H1 (cell line): Measurements from ENCODE around the gene SLC43A3. TPM values are rescaled to one million over a fixed set of nuclear protein-coding genes. Genes with fewer than 3 reads are reported as not detected.

ENCODE experiments used
- CTCF ChIA-PET: fragments of 300-600 bp; sonication (Branson Sonifier 250); formaldehyde crosslinking; loops from one replicate; lab custom pipeline; 2021; ENCODE audit not compliant: partially characterized antibody; lab: Charles Lee
- POLR2A ChIA-PET: fragments of 300-600 bp; sonication (Branson Sonifier 250); formaldehyde crosslinking; loops from one replicate; lab custom pipeline; 2021; ENCODE audit warnings: inconsistent platforms; ENCODE audit not compliant: partially characterized antibody; lab: Charles Lee
- DNase-seq, 2 experiments: peaks; one replicate each; pipeline versions ENCODE4 v3.0.0 to v3.0.0-alpha.2; 2010 to 2022; ENCODE audit warnings: low spot score in 2 of 2, low read depth in 1 of 2, mixed read lengths in 1 of 2
- FAIRE-seq: peaks from 2 replicates; lab custom pipeline; 2011; peaks lifted over from hg19 to GRCh38; lab: Jason Lieb, UNC
- H2AFZ ChIP-seq: 2 replicates; pipeline ENCODE4 v1.8.1; 2012; ENCODE audit warnings: low read length, inconsistent platforms
- H2AK5ac ChIP-seq: 2 replicates; pipeline ENCODE4 v1.6.1; 2013; ENCODE audit warnings: low read depth, low read length
- H2BK120ac ChIP-seq: replicated peaks from 2 replicates; pipeline ENCODE3; 2013; ENCODE audit warnings: low read depth, low read length, inconsistent platforms
- H2BK12ac ChIP-seq: 2 replicates; pipeline ENCODE4 v1.6.1; 2013; ENCODE audit warnings: low read depth, low read length
- H2BK15ac ChIP-seq: 2 replicates; pipeline ENCODE4 v1.6.1; 2013; ENCODE audit warnings: low read length
- H2BK20ac ChIP-seq: 2 replicates; pipeline ENCODE4 v1.6.1; 2013; ENCODE audit warnings: low read length
- H2BK5ac ChIP-seq: 2 replicates; pipeline ENCODE4 v1.6.1; 2013; ENCODE audit warnings: low read depth, low read length
- H3K14ac ChIP-seq: 2 replicates; pipeline ENCODE4 v1.6.1; 2013; ENCODE audit warnings: inconsistent platforms; ENCODE audit not compliant: insufficient read length
- H3K18ac ChIP-seq: 2 replicates; pipeline ENCODE4 v1.6.1; 2013; ENCODE audit warnings: low read length; ENCODE audit errors: extremely low read depth
- H3K23ac ChIP-seq: 2 replicates; pipeline ENCODE4 v1.6.1; 2013; ENCODE audit warnings: inconsistent platforms; ENCODE audit not compliant: insufficient read length
- H3K23me2 ChIP-seq: 2 replicates; pipeline ENCODE4 v1.6.1; 2013; ENCODE audit warnings: low read depth, low read length
- H3K27ac ChIP-seq: 2 replicates; pipeline ENCODE4 v1.6.1; 2011; ENCODE audit warnings: low read depth, low read length, inconsistent platforms
- H3K27me3 ChIP-seq, 4 experiments: replicated peaks in 1 of 4; 1 replicate in 1 of 4; 2 replicates in 3 of 4; pipeline versions ENCODE4 v1.6.1 to v1.8.1; 2011 to 2013; ENCODE audit warnings: low read length in 3 of 4, mild to moderate bottlenecking in 3 of 4, inconsistent platforms in 2 of 4, mixed read lengths in 2 of 4, moderate library complexity in 1 of 4; ENCODE audit not compliant: control insufficient read depth in 3 of 4, insufficient read depth in 3 of 4; ENCODE audit errors: extremely low read depth in 1 of 4
- H3K36me3 ChIP-seq, 4 experiments: 2 replicates each; pipeline versions ENCODE4 v1.6.1 to v1.8.1; 2011 to 2013; ENCODE audit warnings: mild to moderate bottlenecking in 4 of 4, low read length in 3 of 4, moderate library complexity in 2 of 4, control low read depth in 1 of 4, inconsistent platforms in 1 of 4; ENCODE audit not compliant: insufficient read depth in 4 of 4, control insufficient read depth in 2 of 4
- H3K4ac ChIP-seq: replicated peaks from 2 replicates; pipeline ENCODE3; 2013; ENCODE audit warnings: low read length, low read depth, mixed read lengths, inconsistent platforms; ENCODE audit not compliant: insufficient read length
- H3K4me1 ChIP-seq, 4 experiments: replicated peaks in 1 of 4; 1 replicate in 1 of 4; 2 replicates in 3 of 4; pipeline versions ENCODE4 v1.6.1 to v1.8.1; 2011 to 2013; ENCODE audit warnings: low read length in 3 of 4, inconsistent platforms in 2 of 4, mixed read lengths in 1 of 4; ENCODE audit not compliant: insufficient read depth in 4 of 4, control insufficient read depth in 3 of 4
- H3K4me2 ChIP-seq, 2 experiments: 2 replicates each; pipeline versions ENCODE4 v1.6.1 to v1.8.1; 2011 to 2013; ENCODE audit warnings: low read depth in 2 of 2, low read length in 2 of 2, control low read depth in 1 of 2, inconsistent platforms in 1 of 2, mild to moderate bottlenecking in 1 of 2; ENCODE audit not compliant: insufficient read depth in 1 of 2
- H3K4me3 ChIP-seq, 4 experiments: fragments of 200-600, 300-600 bp in 1 of 4; sonication (generic), shearing (Covaris generic), sonication (Bioruptor Twin) in 1 of 4; 2 replicates each; pipeline versions ENCODE4 v1.5.1 to v1.8.1; 2011 to 2016; ENCODE audit warnings: low read length in 4 of 4, low read depth in 3 of 4, control low read depth in 2 of 4, inconsistent platforms in 2 of 4, mild to moderate bottlenecking in 2 of 4, mixed read lengths in 1 of 4, moderate library complexity in 1 of 4; ENCODE audit not compliant: insufficient read depth in 2 of 4; ENCODE audit errors: extremely low read depth in 1 of 4
- H3K56ac ChIP-seq: replicated peaks from 2 replicates; pipeline ENCODE3; 2013; ENCODE audit warnings: low read depth, mild to moderate bottlenecking, mixed read lengths, low read length, inconsistent platforms; ENCODE audit not compliant: insufficient read length
- H3K79me1 ChIP-seq: 2 replicates; pipeline ENCODE4 v1.6.1; 2013; ENCODE audit warnings: low read depth, low read length, control low read depth
- H3K79me2 ChIP-seq, 2 experiments: 2 replicates each; pipeline versions ENCODE4 v1.6.1 to v1.8.1; 2012 to 2013; ENCODE audit warnings: low read length in 2 of 2, mild to moderate bottlenecking in 2 of 2, inconsistent platforms in 1 of 2; ENCODE audit not compliant: insufficient read depth in 2 of 2, control insufficient read depth in 1 of 2
- H3K9ac ChIP-seq, 4 experiments: replicated peaks in 1 of 4; 1 replicate in 1 of 4; 2 replicates in 3 of 4; pipeline versions ENCODE4 v1.6.1 to v1.8.1; 2011 to 2013; ENCODE audit warnings: low read depth in 3 of 4, low read length in 3 of 4, control low read depth in 2 of 4, mild to moderate bottlenecking in 2 of 4, moderate library complexity in 2 of 4, inconsistent platforms in 1 of 4; ENCODE audit errors: extremely low read depth in 1 of 4
- H3K9me3 ChIP-seq, 2 experiments: 2 replicates each; pipeline versions ENCODE4 v1.6.1 to v1.8.1; 2012 to 2013; ENCODE audit warnings: mild to moderate bottlenecking in 2 of 2, moderate library complexity in 2 of 2, control low read depth in 1 of 2, inconsistent platforms in 1 of 2, low read depth in 1 of 2, low read length in 1 of 2, mixed read lengths in 1 of 2; ENCODE audit not compliant: insufficient read depth in 2 of 2
- H4K20me1 ChIP-seq, 2 experiments: replicated peaks in 1 of 2; 2 replicates each; pipeline versions ENCODE3 to v1.8.1; 2011 to 2013; ENCODE audit warnings: inconsistent platforms in 2 of 2, low read length in 2 of 2, mild to moderate bottlenecking in 1 of 2; ENCODE audit not compliant: insufficient read depth in 2 of 2, control insufficient read depth in 1 of 2
- H4K5ac ChIP-seq: 2 replicates; pipeline ENCODE4 v1.6.1; 2013; ENCODE audit warnings: low read length, low read depth, mixed read lengths, inconsistent platforms; ENCODE audit not compliant: insufficient read length
- H4K8ac ChIP-seq: 2 replicates; pipeline ENCODE4 v1.8.0; 2013; ENCODE audit warnings: mild to moderate bottlenecking, moderate library complexity, low read length, inconsistent platforms; ENCODE audit not compliant: insufficient read depth; ENCODE audit errors: extremely low read depth
- H4K91ac ChIP-seq: replicated peaks from 2 replicates; pipeline ENCODE3; 2013; ENCODE audit warnings: low read length, mixed read lengths, inconsistent platforms; ENCODE audit not compliant: insufficient read length
- CBX5 ChIP-seq: fragments of 300-800, 300-1000 bp; sonication (generic); IDR thresholded peaks from 2 replicates; pipeline ENCODE4 v1.7.1; 2016; ENCODE audit warnings: antibody characterized with exemption, low read length, low read depth
- EGR1 ChIP-seq: IDR thresholded peaks from 2 replicates; pipeline ENCODE4 v1.6.1; 2011; ENCODE audit warnings: low read depth, low read length, borderline replicate concordance
- POLR2AphosphoS5 ChIP-seq: IDR thresholded peaks from 2 replicates; pipeline ENCODE4 v1.6.1; 2011; ENCODE audit warnings: low read depth, low read length
- WGBS, 2 experiments: shearing (Covaris generic) in 1 of 2; methylation state at CpG; one replicate each; pipeline versions ENCODE4 v1.1.6 to v1.1.7; 2013 to 2015; ENCODE audit warnings: low lambda C conversion rate in 2 of 2, mixed read lengths in 2 of 2, inconsistent platforms in 1 of 2, low coverage in 1 of 2, missing lambda C conversion rate in 1 of 2; ENCODE audit not compliant: insufficient replicate concordance in 2 of 2, insufficient coverage in 1 of 2, insufficient read length in 1 of 2; ENCODE audit errors: extremely low coverage in 1 of 2, missing lambda C conversion rate in 1 of 2; 5-methylcytosine and 5-hydroxymethylcytosine counted together
- polyA plus RNA-seq, 7 experiments: library from polyadenylated mRNA; depleted of rRNA in 3 of 7; stranded (reverse) in 5 of 7; unstranded in 2 of 7; fragments of >200 nt in 5 of 7; fragments of 200-250 nt in 2 of 7; gene quantifications; 1 replicate in 5 of 7; 2 replicates in 1 of 7; 4 replicates in 1 of 7; pipeline versions ENCODE4 v1.2.1 to v1.2.3, GENCODE V29; 2011 to 2013; ENCODE audit warnings: missing spikeins in 2 of 7, mixed read lengths in 2 of 7
- total RNA-seq: library from RNA; stranded (reverse); fragmentation: NEBNext Ultra II Directional; extraction: Animal tissue kit (Norgen Biotek cat#: 25700); gene quantifications from 2 replicates; pipeline ENCODE4 v1.2.1, GENCODE V29; 2021
- TF ChIP-seq, protein P1 (sequence below): IDR thresholded peaks from 2 replicates; pipeline ENCODE4 v1.6.1; 2012; ENCODE audit warnings: inconsistent platforms

Gene SLC43A3
- total and polyA plus RNA-seq, 2 of the 8 experiments (the other 6 are each of a cell fraction or from before 2014, with no cell fraction given) = 31.8 to 67.8 TPM

- ChIA-PET CTCF (interaction anchor here (0.5 to 4.9 kb wide), 9 partner anchors 9 to 1545 kb away, joined by 3 to 24 read pairs (median 4); no protein-coding TSS in a partner anchor), POLR2A (interaction anchor here (0.5 to 2.9 kb wide), 2 partner anchors 35 to 348 kb away, joined by 3 to 10 read pairs; partner anchors contain the start of gene TNKS1BP1)
- FAIRE-seq = no peak
Observed at GRCh38 chr11:57359896-57360690, 66.8 kb downstream of the SLC43A3 start.

More at GRCh38 chr11:57359896-57360690, 66.8 kb downstream of the SLC43A3 start:
- no peak overlapping the region for H3K56ac ChIP-seq
- DNase-seq = no peak
- H4K91ac ChIP-seq = no peak overlapping the region
- no peak for TF ChIP-seq CBX5
- no peak for TF ChIP-seq POLR2AphosphoS5
- TF ChIP-seq, protein P1, sequence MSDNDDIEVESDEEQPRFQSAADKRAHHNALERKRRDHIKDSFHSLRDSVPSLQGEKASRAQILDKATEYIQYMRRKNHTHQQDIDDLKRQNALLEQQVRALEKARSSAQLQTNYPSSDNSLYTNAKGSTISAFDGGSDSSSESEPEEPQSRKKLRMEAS = no peak
- TF ChIP-seq EGR1 = no peak
- peaks cover 0 to 10% (median 4%) of the 10 kb centered on the region in 4 experiments; a peak in 5 of 7 replicates for H3K4me1 ChIP-seq
- H3K79me1 ChIP-seq = no peaks in the 10 kb centered on the region
- no peak overlapping the region for H3K27ac ChIP-seq
- 86% methylated on average over 9 of the region's 9 CpGs; no CpG with 5 or more reads in 1 of the 2 experiments for WGBS, 2 experiments
- no peak overlapping the region for H2BK15ac ChIP-seq
- no peak overlapping the region for H3K4ac ChIP-seq
- H2BK120ac ChIP-seq = no peak overlapping the region
- no peak overlapping the region for H3K4me2 ChIP-seq
- H3K4me3 ChIP-seq = no peak overlapping the region
- no peak overlapping the region; the same call in 1 of the 2 replicates for H2BK5ac ChIP-seq
- no peak overlapping the region for H3K23ac ChIP-seq
- no peak overlapping the region for H2BK12ac ChIP-seq
- H3K9me3 ChIP-seq = no peaks in the 10 kb centered on the region
- H3K79me2 ChIP-seq = no peaks in the 10 kb centered on the region
- H3K14ac ChIP-seq = no peak overlapping the region
- no peak overlapping the region for H3K18ac ChIP-seq
- no peaks in the 10 kb centered on the region for H4K20me1 ChIP-seq
- H2AK5ac ChIP-seq = no peak overlapping the region
- H3K27me3 ChIP-seq = no peaks in the 10 kb centered on the region; a peak in 1 of 7 replicates
- no peak overlapping the region for H4K5ac ChIP-seq
- H2BK20ac ChIP-seq = no peak overlapping the region
- no peak overlapping the region for H2AFZ ChIP-seq
- H3K23me2 ChIP-seq = no peaks in the 10 kb centered on the region
- no peak overlapping the region for H4K8ac ChIP-seq
- no peaks in the 10 kb centered on the region for H3K36me3 ChIP-seq
- no peak overlapping the region for H3K9ac ChIP-seq
